KOPT-K1 (cell line): ENCODE results near the gene CCNO.

Experiments used
- H3K27ac ChIP-seq: fragments of 200-600 bp; sonication (generic); 2 replicates; pipeline ENCODE4 v1.5.1; 2016; ENCODE audit warnings: antibody characterized with exemption, mild to moderate bottlenecking, low read depth, low read length; ENCODE audit not compliant: poor library complexity, severe bottlenecking
- H3K36me3 ChIP-seq: fragments of 200-600 bp; sonication (generic); 2 replicates; pipeline ENCODE4 v1.5.1; 2017; ENCODE audit warnings: antibody characterized with exemption, mild to moderate bottlenecking, low read length, moderate library complexity; ENCODE audit not compliant: insufficient read depth
- H3K9me3 ChIP-seq: fragments of 200-600 bp; sonication (generic); 2 replicates; pipeline ENCODE4 v1.5.1; 2017; ENCODE audit warnings: antibody characterized with exemption, low read length, mild to moderate bottlenecking; ENCODE audit not compliant: insufficient read depth, poor library complexity, severe bottlenecking

Gene CCNO

GRCh38 chr5:55226934-55227663 lies 6.3 kb downstream of the CCNO start, which contains the start of gene MCIDAS:
TSS of gene MCIDAS (minus strand) at chr5:55227315. CDS start at chr5:55227138, 177 bp downstream.
- peaks cover 17% of the 10 kb centered on the region for H3K9me3 ChIP-seq
- H3K27ac ChIP-seq, result no peak within 1 kb of the TSS
- H3K36me3 ChIP-seq, result no peaks in the 10 kb centered on the region

- Histone ChIP-seq H3K27ac (no peak overlapping the region), H3K36me3 (no peaks in the 10 kb centered on the region), H3K9me3 (peaks cover 20% of the 10 kb centered on the region)
Measured at GRCh38 chr5:55226027-55226933, 7.1 kb downstream of the CCNO start.

- H3K27ac ChIP-seq, result no peak overlapping the region
- peaks cover 20% of the 10 kb centered on the region for H3K9me3 ChIP-seq
- H3K36me3 ChIP-seq, result no peaks in the 10 kb centered on the region
Measured at GRCh38 chr5:55225346-55225745, 8.1 kb downstream of the CCNO start.

- H3K36me3 ChIP-seq, result no peaks in the 10 kb centered on the region
- H3K9me3 ChIP-seq, result peaks cover 20% of the 10 kb centered on the region
- H3K27ac ChIP-seq, result no peak overlapping the region
Measured at GRCh38 chr5:55223812-55224240, 9.6 kb downstream of the CCNO start.

GRCh38 chr5:55222985-55223811 lies 10.2 kb downstream of the CCNO start:
- no peak overlapping the region for H3K27ac ChIP-seq
- H3K36me3 ChIP-seq, result no peaks in the 10 kb centered on the region
- H3K9me3 ChIP-seq, result peaks cover 20% of the 10 kb centered on the region

- Histone ChIP-seq H3K27ac (no peak overlapping the region), H3K36me3 (no peaks in the 10 kb centered on the region), H3K9me3 (peaks cover 20% of the 10 kb centered on the region)
Measured at GRCh38 chr5:55222092-55222984, 11.1 kb downstream of the CCNO start.

- Histone ChIP-seq H3K27ac (no peak overlapping the region), H3K36me3 (no peaks in the 10 kb centered on the region), H3K9me3 (peaks cover 20% of the 10 kb centered on the region)
Measured at GRCh38 chr5:55220433-55221185, 12.8 kb downstream of the CCNO start.

GRCh38 chr5:55219770-55220169 lies 13.6 kb downstream of the CCNO start:
- no peaks in the 10 kb centered on the region for H3K36me3 ChIP-seq
- no peak overlapping the region for H3K27ac ChIP-seq
- H3K9me3 ChIP-seq, result peaks cover 20% of the 10 kb centered on the region

GRCh38 chr5:55218967-55219366 lies 14.4 kb downstream of the CCNO start:
- peaks cover 20% of the 10 kb centered on the region for H3K9me3 ChIP-seq
- H3K36me3 ChIP-seq, result no peaks in the 10 kb centered on the region
- no peak overlapping the region for H3K27ac ChIP-seq

- H3K36me3 ChIP-seq, result no peaks in the 10 kb centered on the region
- H3K9me3 ChIP-seq, result no peaks in the 10 kb centered on the region
- no peak overlapping the region for H3K27ac ChIP-seq
Measured at GRCh38 chr5:55211184-55211874, 22.1 kb downstream of the CCNO start.

GRCh38 chr5:55205001-55205400 lies 28.4 kb downstream of the CCNO start:
- no peaks in the 10 kb centered on the region for H3K9me3 ChIP-seq
- H3K36me3 ChIP-seq, result no peaks in the 10 kb centered on the region
- H3K27ac ChIP-seq, result no peak overlapping the region

- Histone ChIP-seq H3K36me3 (no peaks in the 10 kb centered on the region), H3K27ac (no peak overlapping the region), H3K9me3 (no peaks in the 10 kb centered on the region)
Measured at GRCh38 chr5:55191165-55191564, 42.2 kb downstream of the CCNO start.
